Fibroblast of skin of scalp (primary cell): ENCODE data around the gene NADK.
"Not testable (repeated sequence)": the region's sequence is repeated elsewhere in the genome, so short reads cannot be mapped to it uniquely, and the experiment has no call there.

Experiments
- DNase-seq: peaks from one replicate; pipeline ENCODE4 v3.0.0-alpha.2; 2013

Gene NADK

DNA sequence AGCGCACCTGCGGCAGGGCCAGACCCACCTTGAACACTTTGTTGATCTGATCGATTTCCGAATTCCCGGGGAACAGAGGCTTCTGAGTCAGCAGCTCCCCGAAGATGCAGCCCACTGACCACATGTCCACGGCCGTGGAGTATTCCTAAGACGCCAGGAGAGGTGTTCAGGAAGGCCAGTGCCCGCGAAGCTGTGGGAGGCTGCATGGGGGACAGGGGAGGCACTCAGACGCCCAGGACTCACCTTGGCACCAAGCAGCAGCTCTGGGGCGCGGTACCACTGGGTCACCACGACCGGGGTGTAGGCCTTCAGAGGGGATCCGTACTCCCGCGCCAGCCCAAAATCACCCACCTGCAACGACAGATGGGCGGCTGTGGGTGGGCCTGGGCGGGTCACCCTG, 74.5 kb downstream of the NADK start:
- DNase-seq: no peak

DNA sequence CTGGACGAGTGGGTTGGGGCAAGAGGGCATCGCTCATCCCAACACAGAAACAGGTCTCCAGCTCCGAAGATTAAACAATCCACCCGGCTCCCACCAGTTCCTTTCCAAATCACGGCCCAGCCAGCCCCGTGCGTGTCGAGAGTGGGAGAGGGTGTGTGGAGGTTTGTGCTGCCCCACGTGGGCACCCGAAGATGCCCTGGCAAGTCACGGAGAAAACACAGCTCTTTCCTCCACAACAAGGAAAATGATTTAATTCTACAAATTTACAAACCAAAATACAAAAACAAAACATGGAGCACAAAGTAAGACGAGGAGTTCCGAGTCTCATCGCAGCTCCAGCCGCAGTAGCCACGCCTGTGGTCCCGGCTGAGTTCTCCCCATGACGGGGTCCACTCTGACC, 75.8 kb downstream of the NADK start:
- DNase-seq: not testable (repeated sequence)
